ENCODE data around the gene DAD1.

Gene DAD1

DNA sequence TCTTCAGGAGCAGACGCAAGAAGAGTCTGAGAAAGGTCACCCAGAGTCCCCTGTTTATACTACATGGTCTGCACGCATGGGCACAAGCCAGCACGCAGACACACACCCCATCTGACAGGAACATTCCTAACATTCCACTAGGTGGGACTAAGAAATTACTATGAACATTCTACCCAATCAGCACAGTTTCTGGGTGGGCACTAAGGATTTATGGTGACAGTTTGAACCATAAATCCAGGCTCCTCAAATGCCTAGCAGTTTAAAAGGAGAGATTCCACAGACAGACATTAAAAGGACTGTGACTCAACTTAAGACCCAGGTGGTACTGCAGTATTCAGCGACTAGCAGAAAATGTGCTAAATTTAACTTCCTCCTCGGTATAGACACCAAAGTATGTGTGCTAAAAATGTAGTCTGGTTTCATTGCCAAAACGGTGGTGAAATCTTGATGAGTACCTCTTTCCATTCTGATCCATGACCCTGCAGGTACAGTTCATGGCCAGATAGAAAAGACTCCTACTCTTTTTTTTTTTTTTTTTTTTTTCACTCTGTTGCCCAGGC lies 25.3 kb upstream of the DAD1 start (continued):
- no peak for TF ChIP-seq ZBTB1 (tag by site-specific recombination; IDR thresholded peaks at IDR 0.05)
- no peak for TF ChIP-seq ZNF155 (tag by site-specific recombination; IDR thresholded peaks at IDR 0.05)

DNA sequence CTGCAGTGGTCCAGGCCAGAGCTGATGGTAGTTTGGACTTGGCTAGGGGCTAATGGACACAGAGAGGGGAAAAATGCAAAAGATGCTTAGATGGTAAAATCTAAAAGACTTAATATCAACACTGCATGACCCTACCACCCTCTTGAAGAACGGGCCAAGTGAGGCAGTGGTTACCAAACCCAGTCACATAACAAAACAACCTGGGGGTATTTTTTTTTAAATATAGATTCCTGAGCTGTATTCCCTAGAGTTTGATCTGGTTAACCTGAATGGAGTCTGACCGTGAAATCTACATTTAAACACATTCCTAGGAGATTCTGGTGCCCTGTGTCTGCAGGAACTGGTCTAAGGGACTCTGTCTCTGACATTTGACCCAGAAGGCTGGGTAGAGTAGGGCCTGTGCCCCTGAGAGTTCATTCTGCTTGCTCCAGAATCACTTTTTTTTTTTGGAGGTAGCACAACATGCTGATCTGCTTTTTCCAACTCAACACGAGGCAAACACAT lies 24.8 kb upstream of the DAD1 start:
- peaks cover 0 to 34% of the 10 kb centered on the region in 2 experiments; a peak in 1 of 3 replicates for H3K36me3 ChIP-seq (ENCODE audit: control insufficient read depth in 2 of 2, insufficient read depth in 1 of 2, low read length in 2 of 2)
- H3K9me3 ChIP-seq (ENCODE audit: control insufficient read depth, insufficient read depth, low read depth, low read length) = no peaks in the 10 kb centered on the region
- ChIA-PET POLR2A (interaction anchor here (1.1 to 1.4 kb wide), 3 partner anchors 11 to 153 kb away, joined by 3 to 4 read pairs (median 4); partner anchors contain the start of gene OXA1L), CTCF (interaction anchor here (1.1 to 1.9 kb wide), 5 partner anchors 15 to 57 kb away, joined by 3 to 5 read pairs (median 4); no protein-coding TSS in a partner anchor)
- no peak overlapping the region for H3K27ac ChIP-seq (ENCODE audit: extremely low read depth, low read depth, low read length)
- H3K4me3 ChIP-seq (ENCODE audit: low read depth, low read length) = no peak overlapping the region
- H3K4me1 ChIP-seq (ENCODE audit: control insufficient read depth, insufficient read depth, low read length) = 0 out of 2 replicates have a peak, but pooled peaks cover 2% of the 10 kb centered on the region
- TF ChIP-seq ZXDB (tag by site-specific recombination; IDR thresholded peaks at IDR 0.05) (no peak), SETDB1 (IDR thresholded peaks at IDR 0.05; ENCODE audit: insufficient read length, low read length) (no peak), ZFP69B (tag by site-specific recombination; IDR thresholded peaks at IDR 0.05) (no peak), GLI4 (tag by site-specific recombination; IDR thresholded peaks at IDR 0.05) (no peak), ZNF747 (tag by site-specific recombination; IDR thresholded peaks at IDR 0.05) (no peak), ZIC2 (tag by site-specific recombination; IDR thresholded peaks at IDR 0.05) (no peak), ZNF626 (tag by site-specific recombination; IDR thresholded peaks at IDR 0.05) (no peak), ZSCAN23 (tag by site-specific recombination; IDR thresholded peaks at IDR 0.05) (no peak), ZFP37 (tag by site-specific recombination; IDR thresholded peaks at IDR 0.05) (no peak), KLF7 (tag by site-specific recombination; IDR thresholded peaks at IDR 0.05; ENCODE audit: borderline replicate concordance) (no peak), ZNF202 (tag by site-specific recombination; IDR thresholded peaks at IDR 0.05; ENCODE audit: borderline replicate concordance) (no peak), ZNF292 (tag by site-specific recombination; IDR thresholded peaks at IDR 0.05; ENCODE audit: borderline replicate concordance, low read depth) (no peak), ZNF623 (tag by site-specific recombination; IDR thresholded peaks at IDR 0.05) (no peak), GLIS2 (tag by site-specific recombination; IDR thresholded peaks at IDR 0.05) (no peak)
- TF ChIP-seq, protein P1, sequence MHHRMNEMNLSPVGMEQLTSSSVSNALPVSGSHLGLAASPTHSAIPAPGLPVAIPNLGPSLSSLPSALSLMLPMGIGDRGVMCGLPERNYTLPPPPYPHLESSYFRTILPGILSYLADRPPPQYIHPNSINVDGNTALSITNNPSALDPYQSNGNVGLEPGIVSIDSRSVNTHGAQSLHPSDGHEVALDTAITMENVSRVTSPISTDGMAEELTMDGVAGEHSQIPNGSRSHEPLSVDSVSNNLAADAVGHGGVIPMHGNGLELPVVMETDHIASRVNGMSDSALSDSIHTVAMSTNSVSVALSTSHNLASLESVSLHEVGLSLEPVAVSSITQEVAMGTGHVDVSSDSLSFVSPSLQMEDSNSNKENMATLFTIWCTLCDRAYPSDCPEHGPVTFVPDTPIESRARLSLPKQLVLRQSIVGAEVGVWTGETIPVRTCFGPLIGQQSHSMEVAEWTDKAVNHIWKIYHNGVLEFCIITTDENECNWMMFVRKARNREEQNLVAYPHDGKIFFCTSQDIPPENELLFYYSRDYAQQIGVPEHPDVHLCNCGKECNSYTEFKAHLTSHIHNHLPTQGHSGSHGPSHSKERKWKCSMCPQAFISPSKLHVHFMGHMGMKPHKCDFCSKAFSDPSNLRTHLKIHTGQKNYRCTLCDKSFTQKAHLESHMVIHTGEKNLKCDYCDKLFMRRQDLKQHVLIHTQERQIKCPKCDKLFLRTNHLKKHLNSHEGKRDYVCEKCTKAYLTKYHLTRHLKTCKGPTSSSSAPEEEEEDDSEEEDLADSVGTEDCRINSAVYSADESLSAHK (tag by site-specific recombination; IDR thresholded peaks at IDR 0.05) = no peak
- TF ChIP-seq, protein P2, sequence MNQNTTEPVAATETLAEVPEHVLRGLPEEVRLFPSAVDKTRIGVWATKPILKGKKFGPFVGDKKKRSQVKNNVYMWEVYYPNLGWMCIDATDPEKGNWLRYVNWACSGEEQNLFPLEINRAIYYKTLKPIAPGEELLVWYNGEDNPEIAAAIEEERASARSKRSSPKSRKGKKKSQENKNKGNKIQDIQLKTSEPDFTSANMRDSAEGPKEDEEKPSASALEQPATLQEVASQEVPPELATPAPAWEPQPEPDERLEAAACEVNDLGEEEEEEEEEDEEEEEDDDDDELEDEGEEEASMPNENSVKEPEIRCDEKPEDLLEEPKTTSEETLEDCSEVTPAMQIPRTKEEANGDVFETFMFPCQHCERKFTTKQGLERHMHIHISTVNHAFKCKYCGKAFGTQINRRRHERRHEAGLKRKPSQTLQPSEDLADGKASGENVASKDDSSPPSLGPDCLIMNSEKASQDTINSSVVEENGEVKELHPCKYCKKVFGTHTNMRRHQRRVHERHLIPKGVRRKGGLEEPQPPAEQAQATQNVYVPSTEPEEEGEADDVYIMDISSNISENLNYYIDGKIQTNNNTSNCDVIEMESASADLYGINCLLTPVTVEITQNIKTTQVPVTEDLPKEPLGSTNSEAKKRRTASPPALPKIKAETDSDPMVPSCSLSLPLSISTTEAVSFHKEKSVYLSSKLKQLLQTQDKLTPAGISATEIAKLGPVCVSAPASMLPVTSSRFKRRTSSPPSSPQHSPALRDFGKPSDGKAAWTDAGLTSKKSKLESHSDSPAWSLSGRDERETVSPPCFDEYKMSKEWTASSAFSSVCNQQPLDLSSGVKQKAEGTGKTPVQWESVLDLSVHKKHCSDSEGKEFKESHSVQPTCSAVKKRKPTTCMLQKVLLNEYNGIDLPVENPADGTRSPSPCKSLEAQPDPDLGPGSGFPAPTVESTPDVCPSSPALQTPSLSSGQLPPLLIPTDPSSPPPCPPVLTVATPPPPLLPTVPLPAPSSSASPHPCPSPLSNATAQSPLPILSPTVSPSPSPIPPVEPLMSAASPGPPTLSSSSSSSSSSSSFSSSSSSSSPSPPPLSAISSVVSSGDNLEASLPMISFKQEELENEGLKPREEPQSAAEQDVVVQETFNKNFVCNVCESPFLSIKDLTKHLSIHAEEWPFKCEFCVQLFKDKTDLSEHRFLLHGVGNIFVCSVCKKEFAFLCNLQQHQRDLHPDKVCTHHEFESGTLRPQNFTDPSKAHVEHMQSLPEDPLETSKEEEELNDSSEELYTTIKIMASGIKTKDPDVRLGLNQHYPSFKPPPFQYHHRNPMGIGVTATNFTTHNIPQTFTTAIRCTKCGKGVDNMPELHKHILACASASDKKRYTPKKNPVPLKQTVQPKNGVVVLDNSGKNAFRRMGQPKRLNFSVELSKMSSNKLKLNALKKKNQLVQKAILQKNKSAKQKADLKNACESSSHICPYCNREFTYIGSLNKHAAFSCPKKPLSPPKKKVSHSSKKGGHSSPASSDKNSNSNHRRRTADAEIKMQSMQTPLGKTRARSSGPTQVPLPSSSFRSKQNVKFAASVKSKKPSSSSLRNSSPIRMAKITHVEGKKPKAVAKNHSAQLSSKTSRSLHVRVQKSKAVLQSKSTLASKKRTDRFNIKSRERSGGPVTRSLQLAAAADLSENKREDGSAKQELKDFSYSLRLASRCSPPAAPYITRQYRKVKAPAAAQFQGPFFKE (tag by site-specific recombination; IDR thresholded peaks at IDR 0.05; ENCODE audit: borderline replicate concordance) = no peak
- TF ChIP-seq, protein P3, sequence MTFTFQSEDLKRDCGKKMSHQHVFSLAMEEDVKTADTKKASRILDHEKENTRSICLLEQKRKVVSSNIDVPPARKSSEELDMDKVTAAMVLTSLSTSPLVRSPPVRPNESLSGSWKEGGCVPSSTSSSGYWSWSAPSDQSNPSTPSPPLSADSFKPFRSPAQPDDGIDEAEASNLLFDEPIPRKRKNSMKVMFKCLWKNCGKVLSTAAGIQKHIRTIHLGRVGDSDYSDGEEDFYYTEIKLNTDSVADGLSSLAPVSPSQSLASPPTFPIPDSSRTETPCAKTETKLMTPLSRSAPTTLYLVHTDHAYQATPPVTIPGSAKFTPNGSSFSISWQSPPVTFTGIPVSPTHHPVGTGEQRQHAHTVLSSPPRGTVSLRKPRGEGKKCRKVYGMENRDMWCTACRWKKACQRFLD (tag by site-specific recombination; IDR thresholded peaks at IDR 0.05) = no peak
- TF ChIP-seq, protein P4, sequence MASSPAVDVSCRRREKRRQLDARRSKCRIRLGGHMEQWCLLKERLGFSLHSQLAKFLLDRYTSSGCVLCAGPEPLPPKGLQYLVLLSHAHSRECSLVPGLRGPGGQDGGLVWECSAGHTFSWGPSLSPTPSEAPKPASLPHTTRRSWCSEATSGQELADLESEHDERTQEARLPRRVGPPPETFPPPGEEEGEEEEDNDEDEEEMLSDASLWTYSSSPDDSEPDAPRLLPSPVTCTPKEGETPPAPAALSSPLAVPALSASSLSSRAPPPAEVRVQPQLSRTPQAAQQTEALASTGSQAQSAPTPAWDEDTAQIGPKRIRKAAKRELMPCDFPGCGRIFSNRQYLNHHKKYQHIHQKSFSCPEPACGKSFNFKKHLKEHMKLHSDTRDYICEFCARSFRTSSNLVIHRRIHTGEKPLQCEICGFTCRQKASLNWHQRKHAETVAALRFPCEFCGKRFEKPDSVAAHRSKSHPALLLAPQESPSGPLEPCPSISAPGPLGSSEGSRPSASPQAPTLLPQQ (tag by site-specific recombination; IDR thresholded peaks at IDR 0.05) = no peak
- TF ChIP-seq, protein P5, sequence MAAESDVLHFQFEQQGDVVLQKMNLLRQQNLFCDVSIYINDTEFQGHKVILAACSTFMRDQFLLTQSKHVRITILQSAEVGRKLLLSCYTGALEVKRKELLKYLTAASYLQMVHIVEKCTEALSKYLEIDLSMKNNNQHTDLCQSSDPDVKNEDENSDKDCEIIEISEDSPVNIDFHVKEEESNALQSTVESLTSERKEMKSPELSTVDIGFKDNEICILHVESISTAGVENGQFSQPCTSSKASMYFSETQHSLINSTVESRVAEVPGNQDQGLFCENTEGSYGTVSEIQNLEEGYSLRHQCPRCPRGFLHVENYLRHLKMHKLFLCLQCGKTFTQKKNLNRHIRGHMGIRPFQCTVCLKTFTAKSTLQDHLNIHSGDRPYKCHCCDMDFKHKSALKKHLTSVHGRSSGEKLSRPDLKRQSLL (tag by site-specific recombination; IDR thresholded peaks at IDR 0.05) = no peak
